Activated T-helper 2 cell treated with anti-CD3 and anti-CD28 coated beads, Interferon-gamma antibody, Interleukin-2, Interleukin-4, amounts not matched to agents 10 μg/mL and 5 μg/mL and 100 μg/mL, durations not matched to agents 14 hours and 24 hours and 36 hours (primary cell): Measurements from ENCODE around the gene CT83. TPM values are rescaled to one million over a fixed set of nuclear protein-coding genes. Genes with fewer than 3 reads are reported as not detected.

Experiments used
- total RNA-seq: library from RNA; stranded (reverse); gene quantifications from 2 replicates; pipeline ENCODE4 v1.2.3, GENCODE V29; 2022

CT83 gene
- total RNA-seq, 1 donor from 2014 or later = not detected

Other genes with a start within 250 kb of the CT83 start
- not detected in 2 replicates for gene SLC6A14, start 26.4 kb downstream of the CT83 start, total RNA-seq